Stimulated activated CD4-positive, alpha-beta T cell treated with anti-CD3 and anti-CD28 coated beads, Interleukin-1b, Interleukin-23, amount 100 ng/mL, for 1 hour (primary cell): ENCODE results near the gene USP7.
"Not testable (repeated sequence)": the region's sequence is repeated elsewhere in the genome, so short reads cannot be mapped to it uniquely, and the experiment has no call there.

ENCODE experiments used
- DNase-seq, 2 donors: peaks; one replicate each; pipeline ENCODE4 v3.0.0-alpha.2; 2020; ENCODE audit warnings: low read depth in 2 of 2

Gene USP7

DNA sequence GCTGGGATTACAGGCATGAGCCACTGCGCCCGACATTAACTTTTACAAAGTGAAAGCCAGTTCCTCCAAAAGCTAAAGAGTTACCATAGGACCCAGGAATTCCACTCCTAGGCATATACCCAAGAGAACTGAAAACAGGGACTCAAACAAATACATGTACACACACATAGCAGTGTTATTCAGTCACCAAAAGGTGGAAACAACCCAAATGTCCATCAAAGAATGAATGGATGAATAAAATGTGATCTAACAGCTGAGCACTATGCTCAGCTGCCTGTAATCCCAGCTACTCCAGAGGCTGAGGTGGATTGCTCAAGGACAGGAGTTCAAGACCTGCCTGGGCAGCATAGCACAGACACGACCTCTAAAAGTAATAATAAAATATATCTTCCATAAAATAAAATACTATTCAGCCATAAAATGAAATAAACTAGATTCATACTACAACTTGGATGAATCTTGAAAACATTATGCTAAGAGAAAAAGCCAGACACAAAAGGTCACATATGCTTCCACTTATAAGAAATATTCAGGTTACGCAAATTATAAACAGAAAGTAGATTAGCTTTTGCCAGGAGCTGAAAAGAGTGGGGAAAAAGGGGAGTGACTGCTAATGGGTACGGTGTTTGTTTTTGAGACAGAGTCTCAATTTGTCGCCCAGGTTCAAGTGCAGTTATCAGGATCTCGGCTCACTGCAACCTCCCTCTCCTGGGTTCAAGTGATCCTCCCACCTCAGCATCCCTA is 9.3 kb upstream of the USP7 start:
- DNase-seq: no peak

DNA sequence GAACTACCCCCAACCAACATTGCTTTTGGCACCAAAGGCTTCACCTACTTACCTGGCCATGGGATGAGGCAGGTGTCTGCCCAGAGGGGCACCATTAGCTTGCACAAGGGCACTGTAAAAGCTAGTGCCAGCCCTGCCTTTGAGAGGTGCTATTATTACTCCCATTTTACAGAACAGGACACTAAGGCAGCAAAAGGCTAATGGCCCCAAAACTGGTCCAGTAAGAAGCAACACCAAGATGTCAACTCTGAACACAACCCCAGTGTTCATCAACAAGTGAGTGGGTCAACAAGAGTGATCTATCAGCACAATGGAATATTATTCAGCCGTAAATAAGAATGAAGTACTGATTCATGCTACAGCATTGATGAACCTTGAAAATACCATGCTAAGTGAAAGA is 7.7 kb upstream of the USP7 start:
- no peak for DNase-seq

DNA sequence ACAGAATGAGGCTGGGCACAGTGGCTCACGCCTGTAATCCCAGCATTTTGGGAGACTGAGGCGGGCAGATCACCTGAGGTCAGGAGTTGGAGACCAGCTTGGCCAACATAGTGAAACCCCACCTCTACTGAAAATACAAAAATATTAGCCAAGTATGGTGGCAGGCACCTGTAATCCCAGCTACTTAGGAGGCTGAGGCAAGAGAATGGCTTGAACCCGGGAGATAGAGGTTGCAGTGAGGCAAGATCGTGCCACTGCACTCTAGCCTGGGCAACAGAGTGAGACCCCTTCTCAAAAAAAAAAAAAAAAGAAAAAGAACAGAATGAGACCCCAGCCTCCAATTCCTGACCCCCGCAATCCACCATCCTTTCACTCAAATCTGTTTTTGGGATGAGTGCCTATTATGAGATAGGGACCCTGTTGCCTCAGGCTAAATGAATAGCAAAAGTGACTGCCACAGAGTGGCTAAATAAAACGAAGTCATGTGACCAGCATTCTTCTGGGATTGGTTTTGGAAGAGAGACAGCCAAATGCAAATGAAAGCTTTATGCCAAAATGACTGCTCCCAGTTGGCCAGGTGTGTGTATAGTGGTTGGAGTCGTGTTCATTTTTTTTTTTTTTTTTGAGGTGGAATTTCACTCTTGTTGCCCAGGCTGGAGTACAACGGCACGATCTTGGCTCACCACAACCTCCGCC is 5.6 kb upstream of the USP7 start:
- DNase-seq: not testable (repeated sequence)

DNA sequence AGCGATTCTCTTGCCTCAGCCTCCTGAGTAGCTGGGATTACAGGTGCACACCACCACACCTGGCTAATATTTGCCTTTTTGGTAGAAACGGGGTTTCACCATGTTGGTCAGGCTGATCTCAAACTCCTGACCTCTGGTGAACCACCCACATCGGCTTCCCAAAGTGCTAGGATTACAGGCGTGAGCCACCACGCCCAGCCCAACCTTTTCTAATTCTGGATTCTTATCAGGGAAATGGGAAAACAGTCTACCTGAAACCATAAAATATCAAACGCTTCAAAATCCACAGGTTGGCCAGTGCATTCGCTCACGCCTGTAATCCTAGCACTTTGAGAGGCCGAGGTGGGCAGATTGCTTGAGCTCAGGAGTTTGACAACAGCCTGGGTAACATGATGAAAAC is 4.3 kb upstream of the USP7 start:
- not testable (repeated sequence) for DNase-seq

DNA sequence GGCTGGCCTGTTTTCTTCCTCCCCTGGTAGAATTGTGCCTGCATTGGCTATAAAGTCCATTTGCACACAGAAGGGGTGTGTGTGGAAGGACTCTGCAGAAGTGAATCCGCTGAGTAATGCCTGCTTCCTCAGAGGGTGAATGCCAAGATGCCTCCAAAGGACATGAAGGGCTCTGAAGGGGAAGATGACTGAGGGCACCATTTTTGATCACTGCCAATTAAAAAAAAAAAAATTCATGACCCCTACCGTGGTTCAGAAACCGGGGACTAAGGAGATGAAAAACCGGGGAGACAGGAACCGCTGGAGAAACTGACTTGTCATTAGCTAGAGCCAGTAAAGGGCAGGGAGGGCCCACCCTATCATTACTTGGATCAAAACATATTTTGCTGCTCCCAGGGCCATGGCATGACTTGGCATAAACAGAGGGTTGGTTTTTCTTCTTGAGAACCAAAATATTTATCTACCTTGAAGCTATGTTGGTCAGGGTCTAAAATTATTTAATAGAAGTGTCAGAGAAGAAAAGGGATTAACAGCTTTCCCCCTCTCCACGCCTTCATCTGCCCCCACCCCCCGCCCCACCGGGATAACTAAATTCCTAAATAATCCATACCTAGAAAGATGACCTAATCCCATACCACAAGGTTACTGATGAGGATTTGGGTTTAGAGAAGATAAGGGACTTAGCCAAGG is 3.6 kb upstream of the USP7 start:
- DNase-seq: no peak

DNA sequence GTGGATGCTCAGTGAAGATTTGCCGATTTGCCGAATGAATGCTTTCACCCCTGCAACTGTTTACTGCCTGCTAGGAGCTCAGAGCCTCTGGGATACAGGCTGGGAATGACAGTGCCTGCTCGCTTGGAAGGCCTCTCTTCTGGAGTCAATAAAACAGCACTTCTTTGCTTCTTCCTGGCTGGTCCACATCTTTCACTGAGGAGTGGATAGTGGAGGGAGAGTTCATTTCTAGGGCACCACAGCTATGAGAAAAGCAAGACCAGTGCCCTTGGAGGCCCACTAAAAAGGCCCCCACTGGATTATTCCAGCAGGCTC is 3.1 kb upstream of the USP7 start:
- no peak for DNase-seq

DNA sequence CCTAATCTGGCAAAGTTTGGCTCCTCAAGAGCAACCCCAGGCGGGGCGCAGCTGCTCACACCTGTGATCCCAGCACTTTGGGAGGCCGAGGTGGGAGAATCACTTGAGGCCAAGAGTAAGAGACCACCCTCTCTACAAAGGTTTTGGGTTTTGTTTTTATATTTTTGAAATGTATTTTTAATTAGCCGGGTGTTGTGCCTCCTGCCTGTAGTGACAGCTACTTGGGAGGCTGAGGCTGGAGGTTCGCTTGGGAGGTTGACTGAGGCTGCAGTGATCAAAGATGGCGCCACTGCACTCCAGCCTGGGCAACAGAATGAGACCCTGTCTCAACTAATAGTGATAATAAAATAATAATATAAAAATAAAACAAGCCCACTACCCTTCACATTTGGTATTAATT is 756 bp upstream of the USP7 start:
- DNase-seq: no peak

DNA sequence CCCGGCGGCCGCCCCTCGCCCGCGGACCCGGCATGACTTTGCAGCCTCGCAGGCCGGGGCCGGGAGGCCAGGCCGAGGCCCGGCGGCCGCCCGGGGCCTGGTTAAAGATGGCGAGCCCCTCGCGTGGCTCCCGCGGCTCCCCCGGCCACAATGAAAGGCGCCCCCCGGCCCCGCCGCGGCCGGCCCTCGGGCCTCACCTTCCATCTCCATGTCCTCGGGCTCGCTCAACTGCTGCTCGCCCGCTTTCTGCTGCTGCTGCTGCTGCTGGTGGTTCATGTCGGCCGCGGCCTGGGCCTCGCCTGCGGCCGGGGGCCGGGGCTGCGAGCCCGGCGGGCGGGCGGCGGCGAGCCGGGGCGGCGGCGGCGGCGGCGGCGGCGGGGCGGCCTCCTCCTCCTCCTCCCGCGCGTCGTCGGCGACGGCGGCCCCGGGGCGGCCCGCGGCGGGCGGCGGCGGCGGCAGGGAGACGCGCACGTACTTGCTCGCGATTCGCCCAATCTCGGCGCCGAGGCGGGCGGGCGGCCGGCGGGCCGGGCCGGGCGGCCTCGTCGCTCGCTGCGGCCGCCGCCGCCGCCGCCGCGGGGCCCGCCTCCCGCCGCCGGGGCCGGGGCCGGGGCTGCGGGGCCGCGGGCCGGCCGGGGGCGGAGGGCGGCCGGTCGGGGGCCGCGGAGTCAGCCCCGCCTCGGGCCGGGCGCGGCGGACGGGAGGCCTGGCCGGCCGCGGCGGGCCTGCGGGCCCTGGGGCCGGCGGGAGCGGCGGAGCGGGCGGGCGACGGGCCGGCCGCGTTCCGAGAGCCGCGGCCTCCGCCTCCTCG is 491 bp downstream of the USP7 start:
- DNase-seq: no peak

DNA sequence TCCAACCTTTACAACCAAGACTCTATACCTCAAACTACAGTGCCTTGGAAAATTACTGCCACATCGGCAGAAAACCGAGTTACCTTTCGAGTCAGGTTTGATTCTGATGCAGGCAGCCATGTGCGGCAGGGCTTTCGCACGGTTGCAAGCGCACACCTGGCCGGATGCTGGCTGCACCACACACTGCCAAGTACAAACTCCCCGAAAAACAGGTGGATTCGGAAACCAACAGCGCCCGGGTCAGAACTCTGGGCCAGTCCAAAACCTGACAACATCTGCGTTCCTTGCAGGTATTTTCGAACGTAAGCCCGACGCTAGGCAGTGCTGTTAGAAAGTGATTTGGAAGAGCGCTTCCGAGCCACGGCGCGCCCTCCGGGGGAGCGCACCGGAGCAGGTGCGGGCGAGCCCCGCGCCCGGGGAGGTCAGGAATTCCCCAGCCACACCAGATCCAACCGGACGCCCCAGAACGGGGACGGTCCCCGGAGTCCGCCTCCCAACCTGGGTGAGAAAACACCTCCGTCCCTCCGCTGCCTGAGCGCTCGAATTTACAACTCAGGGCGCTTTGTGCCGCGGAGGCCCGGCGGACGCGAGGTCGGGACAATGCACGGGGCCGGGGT is 1.2 kb downstream of the USP7 start:
- DNase-seq: peak in 1 of 2 donors; percentile 24

DNA sequence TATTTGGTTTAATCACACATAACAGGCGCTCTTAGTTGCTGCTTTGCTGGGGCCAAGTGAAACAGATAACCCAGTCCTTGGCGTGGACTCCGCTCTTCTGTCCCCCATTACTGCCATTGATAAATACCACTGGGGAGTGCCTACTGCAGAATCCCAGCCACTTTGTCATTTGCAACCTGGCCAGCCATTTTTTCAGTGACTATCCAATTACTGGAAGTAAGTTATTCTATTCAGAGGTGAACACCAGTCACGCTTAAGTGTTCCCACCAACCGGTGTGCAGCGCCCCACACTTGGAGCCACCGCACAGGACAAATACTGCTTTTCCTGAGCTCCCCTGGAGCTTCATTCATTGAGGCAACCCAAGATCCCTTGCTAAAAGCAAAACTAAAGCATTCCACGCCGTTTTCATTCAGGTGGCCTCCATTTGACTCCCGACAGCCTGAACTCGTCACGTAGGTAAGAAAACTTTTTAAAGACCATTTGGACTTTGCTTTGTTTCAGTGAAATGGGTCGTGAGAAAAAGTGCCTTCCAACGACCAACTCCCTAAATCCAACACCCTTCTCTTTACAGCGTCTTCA is 1.8 kb downstream of the USP7 start:
- no peak for DNase-seq

DNA sequence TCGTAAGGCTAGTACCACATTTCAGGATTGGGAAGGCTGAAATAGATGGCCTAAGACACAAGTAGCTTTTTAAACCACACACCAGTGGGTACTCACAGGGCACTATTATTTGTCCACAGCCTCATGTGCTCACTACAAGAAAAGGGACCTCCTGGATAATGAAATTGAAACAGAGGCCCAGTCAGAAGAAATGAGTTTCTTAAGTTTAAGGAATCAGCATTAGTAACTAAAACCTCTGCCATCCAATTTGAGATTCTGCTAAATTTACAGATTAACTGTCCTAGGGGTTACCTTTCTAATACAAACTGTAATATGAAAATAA is 3.0 kb downstream of the USP7 start:
- DNase-seq: no peak

DNA sequence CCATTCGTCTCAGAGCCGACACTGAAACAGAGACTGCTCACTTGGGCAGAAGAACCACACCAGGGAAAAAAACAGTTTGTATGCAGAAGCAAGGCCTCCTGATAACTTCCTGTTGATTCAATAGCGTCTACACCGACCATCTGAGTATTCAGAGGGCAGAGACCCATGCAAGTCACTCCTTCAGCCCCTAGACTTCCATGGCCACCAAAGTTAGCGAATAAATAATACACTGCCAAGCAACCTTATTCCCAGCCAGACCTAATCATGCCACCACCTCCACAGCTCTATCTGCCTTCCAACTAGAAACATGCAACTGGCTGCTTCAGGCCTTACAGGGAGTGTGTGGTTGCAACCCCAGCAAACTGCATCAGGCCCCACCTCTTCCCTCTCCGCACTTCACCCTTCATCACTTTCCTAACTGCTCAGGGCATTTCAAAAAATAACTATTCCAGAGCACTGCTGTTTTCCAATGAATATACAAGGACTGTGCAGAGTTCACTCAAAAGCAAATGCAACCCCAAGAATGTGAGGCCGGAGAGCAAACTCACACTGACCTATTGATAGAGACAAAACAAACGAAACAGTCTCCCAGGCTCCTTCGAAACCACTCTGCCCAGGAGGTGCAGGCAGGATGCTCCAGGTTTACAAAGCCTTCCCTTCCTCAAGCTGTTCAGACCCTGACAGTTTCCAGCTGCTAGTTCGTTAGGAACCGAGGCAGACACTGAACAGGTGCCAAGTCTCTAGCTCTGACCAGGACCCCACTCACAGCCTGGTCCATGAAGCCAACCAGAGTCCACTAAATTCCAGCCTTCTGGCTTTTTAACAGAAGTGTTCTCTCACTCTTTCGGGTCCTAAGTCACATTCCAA is 3.6 kb downstream of the USP7 start:
- no peak for DNase-seq

DNA sequence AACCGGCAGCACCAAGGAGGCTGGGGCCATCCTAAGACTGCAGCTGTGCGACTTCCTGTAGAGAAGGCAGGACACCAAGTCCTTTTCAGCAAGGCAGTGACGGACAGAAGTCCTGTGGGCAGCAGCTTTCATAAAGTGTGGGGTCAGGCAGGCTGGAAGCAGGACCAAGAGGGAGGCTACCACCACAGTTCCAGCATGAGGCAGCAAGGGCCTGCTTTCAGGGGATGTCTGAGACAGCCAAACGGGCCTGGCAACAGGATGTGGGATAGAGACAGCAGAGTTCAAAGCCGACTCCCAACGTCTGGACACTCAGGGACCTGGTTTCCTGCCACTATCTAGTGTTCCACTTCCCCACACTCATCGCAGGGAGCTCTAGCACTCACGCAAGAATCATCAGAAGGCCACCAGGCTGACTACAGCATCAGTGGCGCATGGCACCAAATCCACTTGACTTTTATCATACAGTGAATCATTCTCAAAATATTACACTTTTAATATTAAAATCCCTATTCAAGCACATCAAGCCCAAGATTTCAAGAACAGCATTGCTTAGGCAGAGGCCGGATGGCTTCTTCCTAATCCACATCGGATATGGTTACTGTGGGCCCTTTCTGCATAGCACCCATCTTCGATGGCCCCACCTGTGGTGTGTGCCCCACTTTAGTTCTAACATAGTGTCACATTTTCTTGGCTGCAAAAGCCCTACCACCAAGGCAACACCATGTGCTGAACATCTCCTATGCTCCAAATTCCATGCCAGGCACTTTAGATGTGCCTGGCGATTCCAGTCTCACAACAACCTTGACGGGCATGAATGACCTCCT is 5.2 kb downstream of the USP7 start:
- DNase-seq: no peak

DNA sequence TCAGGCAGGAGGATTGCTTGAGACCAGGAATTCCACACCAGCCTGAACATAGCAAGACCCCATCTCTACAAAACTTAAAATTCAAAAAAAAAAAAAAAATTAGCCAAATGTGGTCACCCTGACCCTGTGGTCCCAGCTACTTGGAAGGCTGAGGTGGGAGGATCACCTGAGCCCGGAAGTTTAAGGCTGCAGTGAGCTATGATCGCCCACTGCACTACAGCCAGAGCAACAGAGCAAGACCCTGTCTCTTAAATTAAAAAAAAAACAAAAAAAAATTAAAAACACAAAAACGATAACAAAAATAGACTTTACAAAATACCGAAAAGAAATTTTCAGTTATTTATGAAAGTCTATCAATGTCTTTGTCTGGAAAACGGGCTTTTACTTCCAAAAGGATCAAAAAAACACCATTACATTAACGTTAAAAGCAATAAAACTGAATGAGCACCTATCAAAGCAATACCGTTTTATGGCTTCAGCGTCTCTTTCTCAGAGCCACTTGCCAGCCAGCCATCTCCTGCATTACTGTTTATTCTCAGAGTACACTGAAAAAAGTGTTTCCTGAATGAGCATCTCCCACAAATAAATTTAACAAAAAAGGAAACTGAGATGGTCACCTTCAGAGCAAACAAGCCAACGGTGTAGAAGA is 6.1 kb downstream of the USP7 start:
- no peak for DNase-seq

DNA sequence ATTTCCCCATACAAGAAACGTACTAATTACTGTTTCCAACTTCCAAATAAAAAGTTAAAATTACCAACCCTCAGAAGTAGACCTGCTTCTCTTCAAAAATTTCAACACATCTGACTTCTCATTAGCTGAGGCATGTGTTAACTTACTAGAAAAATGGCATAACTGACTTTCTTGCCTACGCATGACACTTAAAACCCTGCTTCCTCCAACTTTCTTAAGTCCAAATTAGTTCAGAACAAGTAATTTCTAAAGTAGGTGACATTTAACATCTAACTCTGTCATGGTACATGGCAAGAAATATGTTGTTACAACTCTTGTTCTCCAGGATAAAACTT is 6.7 kb downstream of the USP7 start:
- no peak for DNase-seq

DNA sequence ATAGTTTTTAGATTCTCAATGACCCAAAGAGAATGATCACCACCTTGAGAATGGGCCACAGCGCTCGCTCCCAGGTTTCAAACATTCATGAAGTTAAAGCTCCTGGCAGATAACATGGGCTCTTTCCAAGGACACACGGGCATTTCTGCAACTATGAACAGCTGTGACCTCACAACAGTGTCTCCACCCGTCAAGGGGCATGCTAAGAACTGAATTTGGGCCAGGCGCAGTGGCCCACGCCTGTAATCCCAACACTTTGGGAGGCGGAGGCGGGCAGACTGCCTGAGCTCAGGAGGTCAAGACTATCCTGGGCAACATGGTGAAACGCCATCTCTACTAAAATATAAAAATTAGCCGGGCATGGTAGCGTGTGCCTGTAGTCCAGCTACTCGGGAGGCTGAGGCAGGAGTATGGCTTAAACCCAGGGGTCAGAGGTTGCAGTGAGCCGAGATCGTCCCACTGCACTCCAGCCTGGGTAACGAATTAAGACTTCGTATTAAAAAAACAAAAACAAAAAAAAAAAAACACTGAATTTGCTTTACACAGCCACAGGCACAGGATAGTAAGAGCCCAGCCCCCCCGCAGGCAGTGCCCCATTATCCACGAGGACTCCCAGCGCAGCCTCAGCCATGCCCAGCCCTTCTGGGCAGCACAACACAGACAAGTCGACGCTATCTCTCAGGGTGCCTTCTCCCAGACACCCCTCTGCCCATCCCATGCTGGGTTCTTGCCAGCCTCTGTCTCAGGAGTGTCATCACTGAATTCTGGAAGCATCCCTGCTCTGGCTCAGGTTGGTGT is 7.2 kb downstream of the USP7 start:
- DNase-seq: no peak

DNA sequence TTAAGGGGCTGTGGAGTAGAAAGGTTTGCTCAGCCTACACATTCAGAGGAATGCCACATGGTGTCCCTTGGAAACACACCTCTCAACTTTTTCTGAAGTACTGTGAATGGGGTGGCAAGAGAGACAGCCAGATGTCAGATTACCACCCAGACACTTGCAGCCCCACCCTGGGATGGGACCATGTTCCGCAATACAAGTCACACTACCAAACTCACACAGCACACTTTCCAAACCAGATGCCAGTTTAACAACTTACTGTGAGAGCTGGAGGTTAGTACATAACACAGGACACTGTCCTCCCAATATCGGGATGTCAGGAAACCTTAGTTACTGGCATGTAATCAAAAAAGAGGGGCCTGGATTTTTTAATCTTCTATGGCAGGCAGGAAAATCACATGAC is 7.9 kb downstream of the USP7 start:
- no peak for DNase-seq

DNA sequence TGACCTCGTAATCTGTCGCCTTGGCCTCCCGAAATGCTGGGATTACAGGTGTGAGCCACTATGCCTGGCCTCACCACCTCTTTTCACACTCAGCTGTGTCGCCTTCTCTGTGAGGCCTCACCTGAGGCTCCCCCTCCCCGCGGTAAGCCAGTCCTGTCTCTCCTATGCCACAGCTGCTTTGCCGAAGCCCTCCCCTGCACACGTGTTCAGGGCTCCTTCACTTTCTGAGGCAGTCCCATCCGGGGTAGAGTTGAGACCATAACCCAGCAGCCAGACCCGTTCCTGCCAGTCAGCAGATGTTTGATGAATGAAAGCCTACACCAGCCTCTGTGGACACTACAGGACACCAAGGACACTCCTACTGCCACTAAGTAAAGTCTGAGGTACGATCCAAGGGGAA is 10.6 kb downstream of the USP7 start:
- DNase-seq: no peak
